DMS 273 (cell line): Measurements from ENCODE around the gene RASGRF2.

Source experiments
- DNase-seq: peaks from one replicate; lab custom pipeline; 2025; ENCODE audit not compliant: unreplicated experiment; lab: John Stamatoyannopoulos, UW

RASGRF2 gene, protein sequence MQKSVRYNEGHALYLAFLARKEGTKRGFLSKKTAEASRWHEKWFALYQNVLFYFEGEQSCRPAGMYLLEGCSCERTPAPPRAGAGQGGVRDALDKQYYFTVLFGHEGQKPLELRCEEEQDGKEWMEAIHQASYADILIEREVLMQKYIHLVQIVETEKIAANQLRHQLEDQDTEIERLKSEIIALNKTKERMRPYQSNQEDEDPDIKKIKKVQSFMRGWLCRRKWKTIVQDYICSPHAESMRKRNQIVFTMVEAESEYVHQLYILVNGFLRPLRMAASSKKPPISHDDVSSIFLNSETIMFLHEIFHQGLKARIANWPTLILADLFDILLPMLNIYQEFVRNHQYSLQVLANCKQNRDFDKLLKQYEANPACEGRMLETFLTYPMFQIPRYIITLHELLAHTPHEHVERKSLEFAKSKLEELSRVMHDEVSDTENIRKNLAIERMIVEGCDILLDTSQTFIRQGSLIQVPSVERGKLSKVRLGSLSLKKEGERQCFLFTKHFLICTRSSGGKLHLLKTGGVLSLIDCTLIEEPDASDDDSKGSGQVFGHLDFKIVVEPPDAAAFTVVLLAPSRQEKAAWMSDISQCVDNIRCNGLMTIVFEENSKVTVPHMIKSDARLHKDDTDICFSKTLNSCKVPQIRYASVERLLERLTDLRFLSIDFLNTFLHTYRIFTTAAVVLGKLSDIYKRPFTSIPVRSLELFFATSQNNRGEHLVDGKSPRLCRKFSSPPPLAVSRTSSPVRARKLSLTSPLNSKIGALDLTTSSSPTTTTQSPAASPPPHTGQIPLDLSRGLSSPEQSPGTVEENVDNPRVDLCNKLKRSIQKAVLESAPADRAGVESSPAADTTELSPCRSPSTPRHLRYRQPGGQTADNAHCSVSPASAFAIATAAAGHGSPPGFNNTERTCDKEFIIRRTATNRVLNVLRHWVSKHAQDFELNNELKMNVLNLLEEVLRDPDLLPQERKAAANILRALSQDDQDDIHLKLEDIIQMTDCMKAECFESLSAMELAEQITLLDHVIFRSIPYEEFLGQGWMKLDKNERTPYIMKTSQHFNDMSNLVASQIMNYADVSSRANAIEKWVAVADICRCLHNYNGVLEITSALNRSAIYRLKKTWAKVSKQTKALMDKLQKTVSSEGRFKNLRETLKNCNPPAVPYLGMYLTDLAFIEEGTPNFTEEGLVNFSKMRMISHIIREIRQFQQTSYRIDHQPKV (N-terminal part only)

GRCh38 chr5:80959768-80960442 lies at the start of gene RASGRF2:
Gene RASGRF2, plus strand, starts transcription at chr5:80960363. Its CDS starts 376 bp downstream, at chr5:80960739.
- DNase-seq, result peak; percentile 85

DNA sequence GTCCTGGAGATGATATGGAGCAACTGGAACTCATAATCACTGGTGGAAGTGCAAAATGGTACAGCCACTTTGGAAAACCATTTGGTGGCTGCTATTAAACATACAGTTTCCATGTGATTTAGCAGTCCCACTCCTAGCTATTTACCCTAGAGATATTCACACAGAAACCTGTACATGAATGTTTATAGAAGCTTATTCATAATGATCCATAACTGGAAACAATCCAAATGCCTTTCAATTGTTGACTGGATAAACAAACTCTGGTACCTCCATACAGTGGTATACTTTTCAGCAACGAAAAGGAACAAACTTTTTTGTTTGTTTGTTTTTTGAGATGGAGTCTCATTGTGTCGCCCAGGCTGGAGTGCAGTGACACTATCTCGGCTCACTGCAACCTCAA lies 47.7 kb upstream of the RASGRF2 start:
- DNase-seq, result no peak

DNA sequence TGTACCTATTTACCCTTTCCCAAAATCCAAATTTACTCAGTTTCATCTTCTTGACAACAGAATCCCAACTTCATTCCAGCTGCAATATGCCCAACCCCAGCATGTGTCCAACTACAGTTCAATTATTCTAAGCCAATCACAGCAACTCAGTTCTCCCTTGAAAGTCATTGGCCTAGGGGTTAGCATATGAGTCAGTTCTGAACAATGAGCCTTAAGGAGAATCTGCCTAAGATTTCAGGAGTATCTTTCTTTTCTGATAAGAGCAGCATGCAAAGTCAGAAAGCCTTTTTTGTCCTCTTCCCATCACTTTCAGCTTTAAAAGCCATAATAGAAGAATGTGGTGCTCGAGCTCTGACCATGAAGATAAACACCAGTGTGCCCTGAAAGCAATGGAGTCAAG lies 44.4 kb upstream of the RASGRF2 start:
- no peak for DNase-seq

GRCh38 chr5:80916676-80917075 lies 43.5 kb upstream of the RASGRF2 start:
- no peak for DNase-seq

GRCh38 chr5:80917631-80918030 lies 42.5 kb upstream of the RASGRF2 start:
- DNase-seq, result no peak

DNA sequence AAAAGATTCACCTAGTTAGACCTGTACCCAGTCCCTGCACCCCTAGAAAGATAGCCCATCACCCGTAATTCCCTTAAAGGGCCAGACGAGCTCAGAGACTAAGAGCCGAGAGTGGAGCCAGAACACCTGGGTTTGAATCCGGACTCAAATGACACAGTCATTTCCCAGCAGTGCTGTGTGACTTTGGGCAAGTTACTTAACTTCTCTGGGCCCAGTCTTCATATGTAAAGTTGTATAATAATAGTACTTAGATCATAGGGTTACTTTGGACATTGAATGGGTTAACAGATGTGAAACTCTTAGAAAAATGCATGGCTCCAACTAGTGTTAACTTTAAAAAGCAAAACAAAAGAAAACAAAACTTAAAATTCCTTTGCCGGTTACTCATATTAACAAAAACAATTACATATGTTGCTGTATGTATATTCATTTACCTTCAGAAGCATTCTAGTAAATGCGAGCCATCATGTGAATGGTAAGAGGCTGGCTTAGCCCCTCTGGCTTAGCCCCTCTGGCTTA lies 40.4 kb upstream of the RASGRF2 start:
- DNase-seq, result no peak

DNA sequence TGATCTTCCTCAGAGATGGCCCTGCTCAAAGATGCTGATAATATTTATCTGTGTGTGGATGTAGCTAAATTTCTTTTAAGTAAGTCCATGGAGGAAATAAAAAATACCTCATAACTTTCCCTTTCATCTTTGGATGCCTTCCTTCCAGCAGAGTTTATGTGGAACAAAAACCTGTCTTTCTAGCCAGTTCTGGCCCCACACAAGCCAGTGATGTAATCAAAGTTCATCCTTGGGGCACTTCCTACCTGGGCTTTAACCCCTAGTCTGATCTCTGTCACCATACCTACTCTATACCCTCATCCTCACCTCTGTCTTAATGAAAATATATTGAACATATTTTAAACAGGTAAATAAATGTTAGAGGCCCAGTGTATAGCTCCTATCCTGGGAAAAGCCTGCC lies 39.8 kb upstream of the RASGRF2 start:
- no peak for DNase-seq

DNA sequence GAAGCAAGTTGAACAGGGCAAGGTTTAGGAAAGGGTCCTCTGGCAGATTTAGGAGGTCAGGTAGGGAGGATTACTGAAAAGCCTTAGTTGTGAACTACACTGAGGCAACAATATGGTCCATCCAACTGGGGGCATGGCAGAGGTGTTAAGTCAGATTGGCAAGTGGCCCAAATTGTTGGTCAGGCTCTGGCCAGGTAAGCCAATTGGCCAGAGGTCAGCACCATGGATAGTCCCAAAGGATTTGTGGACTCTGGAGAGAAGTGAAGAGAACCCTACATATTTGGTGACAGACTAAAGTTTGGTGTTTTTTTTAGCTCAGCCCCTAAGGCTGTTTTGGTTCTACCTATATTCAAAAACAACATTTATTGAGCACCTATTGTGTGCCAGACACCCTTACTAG lies 39.1 kb upstream of the RASGRF2 start:
- DNase-seq, result no peak

- DNase-seq, result no peak
Measured at GRCh38 chr5:80925931-80926330, 34.2 kb upstream of the RASGRF2 start.

DNA sequence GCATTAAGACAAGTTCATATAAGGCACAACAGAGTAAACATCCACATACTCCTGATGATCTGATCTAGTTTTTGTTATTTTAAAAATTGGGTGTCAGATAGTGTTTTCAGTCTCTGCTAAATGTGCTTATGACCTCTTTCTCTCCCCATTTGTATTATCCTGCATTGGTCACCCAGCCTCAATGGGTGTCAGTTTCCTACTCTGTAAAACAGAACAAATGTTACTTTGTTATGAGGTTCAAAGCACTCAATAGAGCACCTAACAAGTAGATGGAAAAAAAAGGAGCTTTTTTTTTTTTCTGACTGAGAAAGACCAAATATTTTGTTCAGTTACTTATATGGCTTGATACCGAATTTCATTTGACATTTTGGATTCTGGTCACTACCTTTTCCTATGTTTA lies 33.6 kb upstream of the RASGRF2 start:
- DNase-seq, result no peak

GRCh38 chr5:80926979-80927656 lies 33.0 kb upstream of the RASGRF2 start:
- DNase-seq, result no peak

GRCh38 chr5:80928073-80928472 lies 32.1 kb upstream of the RASGRF2 start:
- no peak for DNase-seq

GRCh38 chr5:80930940-80931339 lies 29.2 kb upstream of the RASGRF2 start:
- DNase-seq, result no peak

DNA sequence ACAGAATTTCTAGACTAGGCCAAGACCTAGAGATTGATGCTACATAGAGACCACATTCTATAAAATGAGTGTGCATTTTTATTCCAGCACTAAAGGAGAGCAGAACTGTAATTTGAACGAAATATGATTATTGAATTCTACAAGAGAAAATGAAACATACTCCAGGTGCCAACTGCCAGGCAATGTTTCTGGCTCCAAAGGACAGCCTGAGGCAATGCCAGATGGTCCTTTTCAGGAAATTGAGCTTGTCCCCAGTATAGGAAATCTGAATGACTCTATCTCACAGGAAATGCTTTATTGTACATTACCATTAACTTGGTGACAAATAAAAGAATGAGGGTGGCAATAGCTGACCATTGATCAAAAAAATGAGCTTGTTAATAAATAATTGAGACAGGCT lies 28.8 kb upstream of the RASGRF2 start:
- peak; percentile 7 for DNase-seq

- no peak for DNase-seq
Measured at GRCh38 chr5:80933036-80933435, 27.1 kb upstream of the RASGRF2 start.

DNA sequence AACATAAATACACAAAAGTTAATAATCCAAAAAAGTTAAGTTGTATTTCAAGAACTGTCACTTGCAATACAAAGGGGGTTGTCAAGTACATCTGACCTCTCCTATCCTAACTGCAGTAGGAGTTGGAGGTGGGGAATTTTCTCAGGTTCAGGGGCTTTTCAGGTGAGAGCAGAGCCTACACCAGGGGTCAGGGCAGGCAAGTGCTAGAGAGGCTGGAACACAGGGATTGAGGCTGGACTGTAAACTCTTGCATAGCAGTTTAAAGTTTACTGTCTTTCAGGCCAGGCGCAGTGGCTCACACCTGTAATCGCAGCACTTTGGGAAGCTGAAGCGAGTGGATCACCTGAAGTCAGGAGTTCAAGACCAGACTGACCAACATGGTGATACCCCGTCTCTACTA lies 25.4 kb upstream of the RASGRF2 start:
- no peak for DNase-seq

DNA sequence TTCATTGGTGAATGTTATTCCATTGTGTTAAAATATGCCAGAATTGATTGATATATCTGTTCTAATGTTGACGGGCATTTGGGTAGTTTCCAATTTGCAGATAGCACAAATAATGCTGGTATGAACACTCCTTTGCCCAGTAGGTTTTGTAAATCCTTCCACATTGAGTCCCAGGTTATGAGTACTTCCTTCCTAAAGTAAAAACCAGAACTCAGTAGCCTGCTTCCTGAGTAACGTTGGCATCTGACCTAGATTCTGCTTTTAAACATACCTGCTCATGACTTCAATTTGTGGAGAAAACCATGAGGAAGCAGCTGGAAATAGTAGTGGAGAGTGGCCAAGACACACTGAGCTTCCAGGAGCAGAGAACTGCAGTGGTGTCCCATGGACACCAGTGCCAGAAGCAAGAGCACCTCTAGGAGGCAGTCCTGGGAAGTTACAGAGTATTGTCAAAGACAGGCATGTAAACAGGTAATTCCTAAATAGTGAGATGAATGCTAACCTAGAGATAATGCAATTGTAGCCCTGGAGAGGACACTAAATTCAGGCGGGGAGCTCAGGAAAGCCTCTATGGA lies 24.3 kb upstream of the RASGRF2 start:
- peak; percentile 10 for DNase-seq

- DNase-seq, result no peak
Measured at GRCh38 chr5:80936881-80937280, 23.3 kb upstream of the RASGRF2 start.

DNA sequence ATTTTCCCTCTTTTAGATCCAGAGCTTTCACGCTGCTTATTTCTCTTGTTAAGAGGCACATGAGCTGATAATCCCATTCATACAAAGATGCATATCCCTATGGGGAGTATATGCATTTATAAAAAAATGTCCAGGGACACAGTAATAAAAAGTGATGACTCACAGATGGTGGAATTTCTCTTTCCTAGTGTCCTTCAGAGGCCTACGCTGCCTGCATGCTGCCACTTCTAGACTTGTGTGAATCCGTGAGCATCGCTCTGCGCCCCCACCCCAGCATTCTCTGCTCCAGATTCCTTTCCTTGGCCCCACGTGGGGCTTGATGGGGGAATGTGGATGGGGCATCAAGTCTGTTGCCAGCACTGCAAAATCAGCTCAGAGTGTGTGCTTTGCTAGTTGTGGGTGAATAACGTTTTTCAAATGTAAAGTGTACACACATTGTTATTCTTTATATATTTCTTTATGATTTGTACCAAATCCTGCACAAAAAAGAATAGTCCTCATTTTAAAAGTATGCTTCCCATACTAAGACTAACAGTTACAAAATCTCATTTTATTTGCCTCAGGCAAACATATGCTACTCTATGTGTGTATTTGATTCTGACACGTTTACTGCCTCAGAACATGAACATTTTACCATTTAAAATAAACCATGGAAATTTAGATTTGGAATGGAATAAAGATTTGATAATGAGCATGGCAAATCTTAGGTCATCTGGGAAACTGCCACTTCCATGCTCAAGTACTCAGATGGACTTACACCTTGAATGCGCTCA lies 22.4 kb upstream of the RASGRF2 start:
- no peak for DNase-seq
